Measurements from ENCODE around the gene HPSE2.

Gene HPSE2

GRCh38 chr10:98620503-98620902, 615.1 kb downstream of the HPSE2 start:
- TF ChIP-seq CTCF (IDR thresholded peaks at IDR 0.05; ENCODE audit: insufficient read depth, low read length, poor library complexity, severe bottlenecking), result no peak
- no peak overlapping the region for H3K4me3 ChIP-seq (replicated peaks; ENCODE audit: low read depth, low read length)
- H3K36me3 ChIP-seq (ENCODE audit: control insufficient read depth, insufficient read depth, low read length), result no peaks in the 10 kb centered on the region
- DNase-seq (ENCODE audit: extremely low read depth, insufficient read length), result no peak
- no peaks in the 10 kb centered on the region for H3K27me3 ChIP-seq (replicated peaks; ENCODE audit: control insufficient read depth, insufficient read depth, low read length)

GRCh38 chr10:98619446-98619845, 616.2 kb downstream of the HPSE2 start:
- Histone ChIP-seq H3K36me3 (ENCODE audit: control insufficient read depth, insufficient read depth, low read length) (no peaks in the 10 kb centered on the region), H3K27me3 (replicated peaks; ENCODE audit: control insufficient read depth, insufficient read depth, low read length) (no peaks in the 10 kb centered on the region), H3K4me3 (replicated peaks; ENCODE audit: low read depth, low read length) (no peak overlapping the region)
- no peak for TF ChIP-seq CTCF (IDR thresholded peaks at IDR 0.05; ENCODE audit: insufficient read depth, low read length, poor library complexity, severe bottlenecking)
- no peak for DNase-seq (ENCODE audit: extremely low read depth, insufficient read length)

- no peaks in the 10 kb centered on the region for H3K36me3 ChIP-seq (ENCODE audit: control insufficient read depth, insufficient read depth, low read length)
- H3K4me3 ChIP-seq (replicated peaks; ENCODE audit: low read depth, low read length), result no peak overlapping the region
- TF ChIP-seq CTCF (IDR thresholded peaks at IDR 0.05; ENCODE audit: insufficient read depth, low read length, poor library complexity, severe bottlenecking), result no peak
- DNase-seq (ENCODE audit: extremely low read depth, insufficient read length), result no peak
- H3K27me3 ChIP-seq (replicated peaks; ENCODE audit: control insufficient read depth, insufficient read depth, low read length), result no peaks in the 10 kb centered on the region
Measured at GRCh38 chr10:98617906-98618520, 617.6 kb downstream of the HPSE2 start.

GRCh38 chr10:98613446-98613845, 622.2 kb downstream of the HPSE2 start:
- Histone ChIP-seq H3K27me3 (replicated peaks; ENCODE audit: control insufficient read depth, insufficient read depth, low read length) (peaks cover under 1% of the 10 kb centered on the region), H3K4me3 (replicated peaks; ENCODE audit: low read depth, low read length) (no peak overlapping the region), H3K36me3 (ENCODE audit: control insufficient read depth, insufficient read depth, low read length) (no peaks in the 10 kb centered on the region)
- DNase-seq (ENCODE audit: extremely low read depth, insufficient read length), result no peak
- no peak for TF ChIP-seq CTCF (IDR thresholded peaks at IDR 0.05; ENCODE audit: insufficient read depth, low read length, poor library complexity, severe bottlenecking)

GRCh38 chr10:98611436-98611835, 624.2 kb downstream of the HPSE2 start:
- Histone ChIP-seq H3K27me3 (replicated peaks; ENCODE audit: control insufficient read depth, insufficient read depth, low read length) (peaks cover 2% of the 10 kb centered on the region), H3K36me3 (ENCODE audit: control insufficient read depth, insufficient read depth, low read length) (no peaks in the 10 kb centered on the region), H3K4me3 (replicated peaks; ENCODE audit: low read depth, low read length) (no peak overlapping the region)
- no peak for TF ChIP-seq CTCF (IDR thresholded peaks at IDR 0.05; ENCODE audit: insufficient read depth, low read length, poor library complexity, severe bottlenecking)
- no peak for DNase-seq (ENCODE audit: extremely low read depth, insufficient read length)

- peaks cover 2% of the 10 kb centered on the region for H3K27me3 ChIP-seq (replicated peaks; ENCODE audit: control insufficient read depth, insufficient read depth, low read length)
- no peak for DNase-seq (ENCODE audit: extremely low read depth, insufficient read length)
- no peaks in the 10 kb centered on the region for H3K36me3 ChIP-seq (ENCODE audit: control insufficient read depth, insufficient read depth, low read length)
- TF ChIP-seq CTCF (IDR thresholded peaks at IDR 0.05; ENCODE audit: insufficient read depth, low read length, poor library complexity, severe bottlenecking), result no peak
- no peak overlapping the region for H3K4me3 ChIP-seq (replicated peaks; ENCODE audit: low read depth, low read length)
Measured at GRCh38 chr10:98610836-98611235, 624.8 kb downstream of the HPSE2 start.

All from GM06990 (cell line).